NCI-H1092 treated with DMSO at 0.1 percent for 48 hours (cell line): Measurements from ENCODE around the gene PFDN1.

Experiments
- DNase-seq: peaks from one replicate; lab custom pipeline; 2025; lab: John Stamatoyannopoulos, UW

Gene PFDN1

GRCh38 chr5:140238756-140239155, 64.1 kb downstream of the PFDN1 start:
- DNase-seq = no peak

- no peak for DNase-seq
Observed at GRCh38 chr5:140236891-140237598, 65.9 kb downstream of the PFDN1 start.

GRCh38 chr5:140235791-140236551, 66.9 kb downstream of the PFDN1 start:
- DNase-seq = no peak

GRCh38 chr5:140234377-140234989, 68.4 kb downstream of the PFDN1 start:
- DNase-seq = no peak

DNA sequence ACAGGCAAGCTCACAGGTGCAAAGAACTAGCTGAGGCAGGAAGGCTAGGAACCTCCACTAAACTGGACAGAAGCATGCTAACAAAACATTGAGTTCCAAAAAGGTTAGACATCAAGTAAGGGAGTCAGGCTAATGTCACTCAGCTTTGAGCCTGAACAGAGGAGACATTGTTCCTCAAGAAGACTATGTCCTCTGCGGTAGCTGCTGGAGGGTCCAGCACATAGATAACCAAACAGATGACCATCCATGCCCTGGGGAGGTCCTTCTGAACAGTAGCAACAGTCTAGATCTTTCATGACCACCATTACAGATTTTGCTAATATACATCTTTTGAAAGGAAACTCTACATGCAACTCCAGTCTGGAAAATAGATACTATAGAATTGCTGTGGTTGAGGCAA, 70.2 kb downstream of the PFDN1 start:
- DNase-seq = no peak

DNA sequence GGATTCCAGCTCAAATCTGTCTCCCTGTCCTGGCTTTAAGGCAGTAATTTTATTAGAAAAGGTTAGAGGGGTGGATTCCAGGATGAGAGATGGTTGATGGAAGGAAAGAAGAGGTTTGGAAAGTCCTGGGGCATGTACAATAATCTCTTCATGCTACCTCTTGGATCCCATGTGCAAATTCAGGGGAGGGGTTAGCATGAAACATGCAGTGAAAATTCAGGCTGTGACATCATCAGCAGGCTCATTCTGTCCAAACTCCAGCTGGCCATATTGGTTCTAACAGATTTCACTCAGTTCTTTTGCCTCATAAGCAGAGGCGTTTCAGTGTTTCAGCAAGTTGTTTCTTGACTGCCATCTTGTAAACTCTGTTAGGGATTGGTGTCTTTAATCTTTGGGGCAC, 72.5 kb downstream of the PFDN1 start:
- no peak for DNase-seq

DNA sequence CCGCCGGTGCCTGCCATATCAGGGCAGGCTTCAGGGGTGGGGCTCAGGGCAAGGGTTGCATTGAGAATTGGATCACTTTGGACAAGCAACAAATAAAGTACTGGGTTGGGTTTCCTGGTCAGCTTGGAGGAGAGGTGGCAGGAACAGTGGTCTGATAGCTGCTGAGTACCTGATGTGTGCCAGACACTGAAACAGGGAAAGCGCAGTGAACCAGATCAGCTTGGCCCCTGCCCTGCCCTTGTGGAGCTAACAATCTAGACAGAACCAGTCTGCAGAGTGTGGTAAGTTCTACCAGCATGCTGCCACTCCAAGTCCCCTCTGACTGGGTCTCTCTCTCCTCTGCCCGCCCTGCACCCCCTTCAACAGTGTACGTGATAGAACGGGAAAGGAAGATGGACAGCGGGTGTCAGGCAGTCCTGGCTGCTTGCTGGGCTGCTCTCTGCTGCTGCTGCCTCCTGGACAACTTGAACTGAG, 74.5 kb downstream of the PFDN1 start:
- DNase-seq = no peak

GRCh38 chr5:140227046-140227445, 75.9 kb downstream of the PFDN1 start:
- DNase-seq = no peak

GRCh38 chr5:140225396-140225795, 77.5 kb downstream of the PFDN1 start:
- no peak for DNase-seq

GRCh38 chr5:140224658-140225057, 78.2 kb downstream of the PFDN1 start:
- no peak for DNase-seq

- DNase-seq = no peak
Observed at GRCh38 chr5:140223567-140223966, 79.3 kb downstream of the PFDN1 start.

DNA sequence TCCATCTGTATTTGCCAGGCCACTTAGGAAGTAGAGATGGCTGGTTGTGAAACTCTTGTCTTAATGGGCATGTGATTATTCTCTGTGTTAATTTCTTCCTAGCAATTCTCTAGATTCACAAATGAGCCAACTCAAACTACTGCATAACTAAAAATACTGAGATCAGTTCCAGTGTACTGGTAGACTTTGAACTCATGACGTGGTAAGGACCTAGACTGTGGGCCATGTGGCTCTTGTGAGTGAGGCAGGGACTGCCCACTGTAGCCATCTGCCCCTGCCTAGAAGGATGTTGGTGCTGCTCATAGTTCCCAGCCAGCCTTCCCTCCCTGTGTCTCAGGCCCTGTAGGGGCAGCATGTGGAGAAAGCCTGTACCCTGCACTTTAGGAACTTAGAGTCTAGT, 80.5 kb downstream of the PFDN1 start:
- no peak for DNase-seq

DNA sequence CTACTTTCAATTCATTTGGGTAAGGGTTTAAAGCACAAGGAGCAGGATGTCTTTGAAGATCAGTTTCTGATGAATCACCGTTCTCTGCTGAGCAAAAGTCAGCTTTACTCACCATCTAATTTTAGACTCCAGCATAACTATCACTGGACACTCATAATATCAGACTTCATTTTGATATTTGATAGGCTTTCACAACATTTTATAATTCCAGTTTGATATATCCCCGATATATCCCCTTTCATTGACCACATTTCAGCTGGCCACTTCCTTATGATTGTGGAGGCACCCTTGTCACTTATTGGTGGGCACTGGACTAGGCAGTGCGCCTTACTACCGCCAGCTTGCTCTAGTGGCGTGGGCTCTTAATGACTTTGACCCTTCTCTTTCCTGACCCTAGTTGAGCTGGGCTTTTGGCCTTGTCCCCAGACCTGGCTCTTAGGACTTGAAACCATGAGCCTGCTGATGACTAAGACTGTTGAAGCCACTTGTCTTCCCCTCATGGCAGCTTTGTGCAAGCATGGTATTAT, 81.1 kb downstream of the PFDN1 start:
- DNase-seq = no peak

DNA sequence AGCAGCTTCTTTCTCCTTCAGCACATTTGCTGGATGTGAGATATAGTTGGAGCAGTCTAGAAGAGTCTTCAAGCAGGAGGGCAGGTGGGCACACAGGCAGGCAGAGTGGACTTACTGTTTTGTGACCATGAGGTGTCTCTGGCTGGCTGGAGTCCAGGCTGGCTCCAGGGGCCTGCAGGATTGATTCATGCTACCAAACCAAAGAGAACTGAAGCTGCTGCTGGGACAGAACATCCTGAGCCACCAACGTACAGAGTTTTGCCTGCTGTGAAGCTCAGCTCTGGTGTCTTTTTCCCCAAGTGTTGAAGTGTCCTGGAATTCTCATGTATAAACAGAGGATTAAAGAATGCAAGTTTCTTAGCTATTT, 82.2 kb downstream of the PFDN1 start:
- DNase-seq = no peak

DNA sequence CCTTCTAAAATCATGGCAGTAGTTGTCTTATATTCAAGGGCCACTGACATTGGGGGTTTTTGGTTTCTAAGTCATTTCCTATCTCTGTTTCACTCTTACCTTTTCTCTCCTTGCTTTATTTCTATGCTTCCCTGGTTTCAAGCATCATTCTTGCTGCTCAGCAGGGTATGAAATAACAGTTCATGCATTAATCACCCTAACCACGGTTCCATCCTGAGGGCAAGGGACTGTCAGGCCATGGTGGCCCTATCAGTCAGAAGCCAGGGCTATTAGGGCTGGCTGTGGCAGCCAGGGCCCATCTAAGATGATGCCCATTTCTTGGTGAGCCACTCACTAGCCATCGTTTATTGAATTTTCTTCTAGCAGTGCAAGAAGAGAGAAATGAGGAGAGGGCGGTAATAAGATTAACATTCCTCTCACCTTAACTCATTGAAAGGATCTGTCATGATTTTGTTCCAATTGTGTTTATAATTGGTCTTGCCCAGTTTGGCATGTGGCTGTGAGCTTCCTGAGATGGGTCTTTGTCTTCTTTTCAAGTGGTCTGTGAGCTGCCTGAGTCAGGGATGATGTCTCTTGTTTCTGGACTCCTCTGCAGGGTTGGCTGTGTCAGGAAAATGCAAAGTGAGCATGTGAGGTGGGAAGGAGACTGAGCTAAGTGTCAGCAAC, 82.7 kb downstream of the PFDN1 start:
- DNase-seq = no peak

GRCh38 chr5:140219068-140219991, 83.6 kb downstream of the PFDN1 start:
- DNase-seq = peak; percentile 0

GRCh38 chr5:140217299-140218026, 85.4 kb downstream of the PFDN1 start:
- DNase-seq = no peak

DNA sequence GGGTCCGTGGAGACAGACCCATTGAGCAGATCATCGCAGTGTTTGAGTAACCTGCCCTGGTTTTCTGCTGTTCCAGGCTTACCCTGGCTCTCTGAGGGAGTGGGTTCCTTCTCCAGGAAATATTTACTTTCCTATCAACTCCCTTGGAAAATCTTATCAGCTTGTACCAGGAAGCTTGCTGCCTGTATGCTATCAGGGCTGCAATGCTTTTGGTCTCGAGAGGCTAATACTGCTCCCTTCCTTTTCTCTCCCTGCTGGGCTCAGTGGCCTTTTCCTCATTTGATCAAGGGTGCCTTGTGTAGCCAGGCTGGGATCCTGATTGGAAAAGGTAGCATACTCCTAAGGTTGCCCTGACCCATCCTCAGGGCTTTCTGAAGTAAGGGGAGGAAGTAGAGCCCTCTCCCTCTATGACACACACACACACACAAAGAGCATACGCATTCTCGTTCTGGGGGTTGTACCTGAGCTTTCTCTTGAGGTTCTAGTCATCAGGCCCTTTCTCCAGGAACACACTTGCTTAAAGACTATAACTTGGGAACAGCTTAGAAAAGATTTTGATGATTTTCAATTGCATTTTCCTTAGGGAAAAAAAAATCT, 86.3 kb downstream of the PFDN1 start:
- DNase-seq = no peak

- DNase-seq = no peak
Observed at GRCh38 chr5:140215276-140215675, 87.6 kb downstream of the PFDN1 start.

DNA sequence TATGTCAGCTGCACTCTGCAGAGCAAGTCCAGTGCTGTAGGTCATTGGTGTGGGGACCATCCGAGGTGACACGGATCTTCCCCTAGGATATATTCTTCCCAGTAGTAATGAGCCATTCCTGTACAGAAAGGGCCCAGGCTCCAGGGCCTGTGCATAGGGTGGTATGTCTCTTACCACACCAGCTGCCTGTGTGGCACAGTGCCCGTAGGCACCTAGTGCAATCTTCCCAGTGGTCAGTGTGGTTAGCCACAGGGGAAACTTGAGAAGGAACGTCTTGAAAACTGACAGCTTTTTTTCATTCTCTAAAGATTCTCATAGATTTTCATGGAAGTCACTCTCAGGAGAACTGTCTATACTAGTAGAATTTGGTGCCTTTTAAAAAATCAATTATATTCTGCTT, 88.1 kb downstream of the PFDN1 start:
- DNase-seq = no peak
